SU-DHL-6 (cell line): Measurements from ENCODE around the gene HIBADH.

ENCODE experiments used
- CTCF ChIP-seq: fragments of 200-600 bp; sonication (generic); IDR thresholded peaks from one replicate; pipeline ENCODE4 v1.5.1; 2017; ENCODE audit warnings: antibody characterized with exemption, mild to moderate bottlenecking, low read length, moderate library complexity; ENCODE audit not compliant: insufficient read depth, poor library complexity, severe bottlenecking
- EZH2phosphoT487 ChIP-seq: fragments of 200-600 bp; sonication (generic), shearing (Covaris generic); conservative IDR thresholded peaks from 2 replicates; pipeline ENCODE4 v1.6.1; 2018; ENCODE audit warnings: mild to moderate bottlenecking, antibody characterized with exemption, low read length, moderate library complexity, mixed read lengths

GRCh38 chr7:27579565-27579964 lies 83.1 kb downstream of the HIBADH start:
- no peak for TF ChIP-seq CTCF
- TF ChIP-seq EZH2phosphoT487, result no peak
